ENCODE data around the gene FOXL1.

Gene FOXL1

DNA sequence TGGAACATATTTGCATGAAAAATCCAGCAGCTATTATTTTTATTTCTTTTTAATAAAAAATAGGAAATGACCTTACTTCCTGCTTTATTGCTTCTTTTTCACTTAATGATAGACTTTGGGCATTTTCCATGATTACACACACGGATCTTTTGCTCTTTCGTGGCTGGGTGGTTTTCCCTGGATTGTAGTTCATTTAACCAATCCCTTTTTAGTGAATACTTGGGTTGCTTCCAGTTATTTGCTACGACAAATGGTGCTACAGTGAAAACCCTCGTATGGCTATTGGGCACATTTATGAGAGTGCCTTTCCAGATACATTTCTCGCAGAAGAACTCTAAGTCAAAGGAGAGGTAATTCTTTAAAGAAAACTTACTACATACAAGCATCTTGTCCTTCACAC, 38.6 kb downstream of the FOXL1 start:
- H3K4me3 ChIP-seq (ENCODE audit: low read depth, low read length): no peak overlapping the region
- in situ Hi-C loops (cut with HindIII; ENCODE audit: low sequenced_read_pairs): no loop called here
- TF ChIP-seq, protein P1, sequence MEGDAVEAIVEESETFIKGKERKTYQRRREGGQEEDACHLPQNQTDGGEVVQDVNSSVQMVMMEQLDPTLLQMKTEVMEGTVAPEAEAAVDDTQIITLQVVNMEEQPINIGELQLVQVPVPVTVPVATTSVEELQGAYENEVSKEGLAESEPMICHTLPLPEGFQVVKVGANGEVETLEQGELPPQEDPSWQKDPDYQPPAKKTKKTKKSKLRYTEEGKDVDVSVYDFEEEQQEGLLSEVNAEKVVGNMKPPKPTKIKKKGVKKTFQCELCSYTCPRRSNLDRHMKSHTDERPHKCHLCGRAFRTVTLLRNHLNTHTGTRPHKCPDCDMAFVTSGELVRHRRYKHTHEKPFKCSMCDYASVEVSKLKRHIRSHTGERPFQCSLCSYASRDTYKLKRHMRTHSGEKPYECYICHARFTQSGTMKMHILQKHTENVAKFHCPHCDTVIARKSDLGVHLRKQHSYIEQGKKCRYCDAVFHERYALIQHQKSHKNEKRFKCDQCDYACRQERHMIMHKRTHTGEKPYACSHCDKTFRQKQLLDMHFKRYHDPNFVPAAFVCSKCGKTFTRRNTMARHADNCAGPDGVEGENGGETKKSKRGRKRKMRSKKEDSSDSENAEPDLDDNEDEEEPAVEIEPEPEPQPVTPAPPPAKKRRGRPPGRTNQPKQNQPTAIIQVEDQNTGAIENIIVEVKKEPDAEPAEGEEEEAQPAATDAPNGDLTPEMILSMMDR (IDR thresholded peaks at IDR 0.05; ENCODE audit: low read depth, low read length, missing control alignments): no peak
- DNase-seq (ENCODE audit: low read depth): no peak

DNA sequence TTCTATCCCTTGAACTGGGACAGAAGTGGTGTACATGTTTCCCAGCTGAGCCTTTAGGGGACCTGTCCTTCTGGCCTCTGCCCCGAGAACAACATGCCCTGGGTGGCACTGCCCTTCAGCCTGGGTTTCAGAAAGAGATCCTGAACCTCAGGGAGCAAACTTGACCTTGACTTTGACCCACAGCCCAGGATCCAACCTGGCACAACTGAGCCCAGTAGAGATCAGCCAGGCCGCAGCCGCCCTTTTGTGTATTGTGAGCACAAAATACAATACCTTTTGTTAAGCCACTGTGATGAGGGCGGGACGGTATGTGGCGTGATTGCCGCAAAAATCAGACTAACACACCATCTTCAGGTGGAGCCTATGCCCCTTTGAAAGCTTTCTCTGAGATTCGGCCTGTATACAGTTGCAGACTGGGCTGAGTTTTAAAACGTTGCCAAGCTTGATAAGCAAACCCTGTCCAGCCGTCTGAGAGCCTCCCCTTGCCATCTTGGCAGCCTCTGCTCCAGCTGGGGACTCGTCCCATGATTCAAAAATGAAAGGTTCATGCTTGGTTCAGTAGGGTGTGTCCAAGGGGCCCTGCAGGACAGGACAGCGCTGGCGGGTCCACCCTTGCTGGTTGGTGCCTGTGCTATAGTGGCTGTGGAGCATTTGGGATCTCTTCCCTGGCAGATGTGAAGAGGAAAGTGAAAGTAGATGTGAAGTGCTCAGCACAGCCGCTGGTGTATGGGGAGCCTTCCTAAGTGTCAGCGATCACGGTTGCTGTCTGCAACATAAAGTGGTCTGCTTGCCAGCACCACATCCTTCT, 40.3 kb downstream of the FOXL1 start:
- no peak for DNase-seq (ENCODE audit: low read depth)
- TF ChIP-seq, protein P1 (IDR thresholded peaks at IDR 0.05; ENCODE audit: low read depth, low read length, missing control alignments): no peak
- no peak overlapping the region for H3K4me3 ChIP-seq (ENCODE audit: low read depth, low read length)
- in situ Hi-C loops (cut with HindIII; ENCODE audit: low sequenced_read_pairs): no loop called here

DNA sequence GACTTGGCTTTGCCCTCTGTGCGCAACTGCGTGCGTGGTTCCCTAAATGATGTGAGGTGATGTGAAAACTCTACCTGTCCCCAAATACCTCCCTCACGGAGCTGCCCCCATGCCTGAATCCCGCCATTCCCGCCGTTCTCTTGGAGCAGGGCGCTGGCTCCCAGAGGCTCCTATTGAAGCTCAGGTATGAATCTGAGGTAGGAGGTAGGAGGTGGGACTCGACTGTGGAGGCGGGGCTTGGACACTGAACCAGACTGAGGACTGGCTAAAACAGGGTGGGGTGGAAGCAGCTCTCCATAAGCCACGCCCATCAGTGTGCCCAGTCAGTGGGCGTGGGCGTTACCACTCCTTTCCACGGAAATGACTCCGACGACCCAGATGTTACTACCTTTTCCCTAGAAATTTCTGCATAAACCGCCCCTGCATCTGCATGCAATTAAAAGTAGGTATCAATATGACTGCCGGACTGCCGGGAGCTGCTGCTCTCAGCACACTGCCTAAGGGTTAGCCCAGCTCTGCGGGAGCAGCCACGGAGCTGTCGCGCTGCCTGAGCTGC, 41.0 kb downstream of the FOXL1 start:
- DNase-seq (ENCODE audit: low read depth): no peak
- in situ Hi-C loops (cut with HindIII; ENCODE audit: low sequenced_read_pairs): no loop called here
- H3K4me3 ChIP-seq (ENCODE audit: low read depth, low read length): no peak overlapping the region
- TF ChIP-seq, protein P1 (IDR thresholded peaks at IDR 0.05; ENCODE audit: low read depth, low read length, missing control alignments): no peak

DNA sequence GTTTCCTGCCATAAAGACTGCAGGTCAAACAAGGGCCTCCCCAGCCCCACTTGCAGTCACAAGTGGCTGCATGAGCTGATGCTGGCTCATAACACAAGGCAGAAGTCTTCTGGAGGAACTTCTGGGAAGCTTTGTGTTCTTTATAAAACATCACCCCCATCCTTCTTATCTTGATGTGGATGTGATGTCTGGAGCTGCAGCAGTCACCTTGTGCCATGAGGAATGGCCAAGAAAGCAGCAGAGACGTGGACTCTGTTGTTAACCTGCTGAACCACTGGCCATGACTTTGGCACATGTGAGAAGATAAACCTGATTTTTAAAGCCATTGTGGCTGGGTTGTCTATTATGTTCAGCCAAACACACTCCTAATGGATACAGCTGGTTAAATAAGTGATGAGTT, 41.8 kb downstream of the FOXL1 start:
- TF ChIP-seq, protein P1 (IDR thresholded peaks at IDR 0.05; ENCODE audit: low read depth, low read length, missing control alignments): no peak
- DNase-seq (ENCODE audit: low read depth): no peak
- no peak overlapping the region for H3K4me3 ChIP-seq (ENCODE audit: low read depth, low read length)
- in situ Hi-C loops (cut with HindIII; ENCODE audit: low sequenced_read_pairs): no loop called here

DNA sequence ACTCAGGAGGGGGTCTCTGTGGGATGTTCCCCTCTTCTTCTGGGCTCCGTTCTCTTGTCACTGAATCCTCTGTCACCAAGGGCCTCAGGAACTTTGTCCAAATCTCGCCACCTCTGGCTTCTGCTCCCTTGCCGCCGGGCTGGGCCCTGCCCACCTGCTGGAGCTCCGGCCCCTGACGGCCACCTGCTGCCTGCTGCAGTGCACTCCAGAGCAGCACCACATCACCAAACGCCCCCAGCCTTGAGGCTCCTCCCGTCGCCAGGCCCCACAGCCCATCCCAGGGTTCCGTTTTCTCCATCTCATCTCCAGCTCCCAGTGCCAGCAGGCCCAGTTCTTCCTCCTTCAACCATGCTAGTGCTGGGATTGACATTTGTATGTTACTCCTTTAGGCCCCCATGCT, 43.6 kb downstream of the FOXL1 start:
- no peak for DNase-seq (ENCODE audit: low read depth)
- in situ Hi-C loops (cut with HindIII; ENCODE audit: low sequenced_read_pairs): no loop called here
- H3K4me3 ChIP-seq (ENCODE audit: low read depth, low read length): no peak overlapping the region
- TF ChIP-seq, protein P1 (IDR thresholded peaks at IDR 0.05; ENCODE audit: low read depth, low read length, missing control alignments): no peak

DNA sequence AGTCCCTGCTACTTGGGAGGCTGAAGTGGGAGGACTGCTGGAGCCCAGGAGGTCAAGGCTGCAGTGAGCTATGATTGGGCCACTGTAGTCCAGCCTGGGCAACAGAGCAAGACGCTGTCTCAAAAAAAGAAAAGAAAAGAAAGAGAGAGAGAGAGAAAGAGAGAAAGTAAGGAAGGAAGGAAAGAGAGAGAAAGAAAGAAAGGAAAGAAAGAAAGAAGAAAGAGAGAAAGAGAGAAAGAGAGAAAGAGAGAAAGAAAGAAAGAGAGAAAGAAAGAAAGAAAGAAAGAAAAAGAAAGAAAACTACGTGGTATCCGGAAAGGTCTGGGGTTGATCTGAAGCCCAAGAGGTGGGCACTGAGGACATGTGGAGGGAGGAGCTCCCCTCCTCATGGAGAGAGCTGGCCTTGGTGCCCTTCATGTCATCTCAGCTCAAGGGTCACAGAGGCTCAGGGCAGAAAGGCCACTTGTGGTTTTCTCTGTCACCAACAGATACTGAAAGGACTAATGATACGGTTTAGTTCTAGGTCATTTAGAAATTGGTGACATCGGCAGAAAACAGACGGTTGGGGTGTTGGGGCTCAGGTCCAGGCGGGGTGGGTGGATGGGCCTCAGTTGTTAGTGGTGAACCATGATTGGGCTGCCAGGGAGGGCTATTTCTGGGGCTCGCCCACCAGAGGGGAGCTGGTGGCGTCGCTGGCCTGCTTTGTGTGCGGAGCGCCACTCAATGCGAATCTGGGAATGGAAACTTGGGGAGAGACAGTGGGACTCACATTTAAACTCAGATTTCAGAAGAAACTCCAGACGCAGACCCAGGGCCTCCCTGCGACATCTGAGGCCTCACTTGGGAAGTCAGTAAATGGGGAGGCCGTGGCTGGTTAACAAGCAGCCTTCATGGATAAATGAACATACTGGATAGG, 44.6 kb downstream of the FOXL1 start:
- H3K4me3 ChIP-seq (ENCODE audit: low read depth, low read length): no peak overlapping the region
- in situ Hi-C loops (cut with HindIII; ENCODE audit: low sequenced_read_pairs): no loop called here
- no peak for DNase-seq (ENCODE audit: low read depth)
- TF ChIP-seq, protein P1 (IDR thresholded peaks at IDR 0.05; ENCODE audit: low read depth, low read length, missing control alignments): no peak

All from astrocyte of the cerebellum (primary cell).